ENCODE results near the gene PIF1. TPM values are rescaled to one million over a fixed set of nuclear protein-coding genes. Genes with fewer than 3 reads are reported as not detected.

PIF1 gene
- polyA plus RNA-seq, 1 donor from 2014 or later = 2.4 TPM

DNA sequence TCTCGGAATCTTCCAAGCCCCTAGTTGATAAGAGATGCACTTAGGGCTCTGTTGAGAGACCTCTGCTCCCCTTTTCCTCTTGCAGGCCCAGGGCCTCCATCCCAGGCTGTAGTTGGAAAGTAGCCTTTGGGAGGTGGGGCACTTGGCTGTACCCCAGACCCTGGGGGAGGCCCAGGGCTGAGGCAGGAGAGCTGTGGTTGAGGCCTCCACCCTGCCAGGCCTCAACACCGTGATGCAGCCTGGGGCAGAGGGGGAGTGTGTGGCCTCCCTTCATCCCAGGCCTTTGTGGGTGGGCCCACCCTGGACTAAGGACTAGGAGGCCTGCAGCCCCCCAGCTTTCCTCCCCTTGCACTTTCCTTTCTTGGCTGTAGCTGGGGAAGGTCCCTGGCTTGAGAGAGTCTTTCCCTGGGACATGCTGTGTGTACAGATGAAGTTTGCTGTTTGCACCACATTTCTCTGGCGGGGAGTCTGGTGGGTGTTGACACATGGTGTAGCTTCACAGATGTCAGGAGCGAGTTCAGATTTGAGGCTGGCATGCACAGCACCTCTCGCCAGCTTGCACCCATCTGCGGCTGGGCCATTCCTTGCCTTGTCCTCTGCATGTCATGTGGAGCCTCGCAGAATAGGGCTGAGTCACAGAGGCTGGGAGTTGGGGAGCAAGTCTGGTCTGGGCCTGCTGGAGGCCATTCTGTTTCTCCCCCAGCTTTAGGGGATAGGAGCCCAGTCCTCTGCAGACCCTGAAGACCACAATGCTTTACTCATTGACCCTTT is 29.9 kb upstream of the PIF1 start:
- peak overlapping the region in 2 of 3 donors; percentile 58 to 73 for H3K27ac Mint-ChIP-seq
- peaks cover 20 to 48% (median 38%) of the 10 kb centered on the region in 3 donors for H3K4me1 Mint-ChIP-seq
- no peak overlapping the region for H3K4me3 Mint-ChIP-seq
- H3K36me3 Mint-ChIP-seq = peaks cover 5% of the 10 kb centered on the region
- no peaks in the 10 kb centered on the region for H3K27me3 Mint-ChIP-seq
- H3K9me3 Mint-ChIP-seq = no peaks in the 10 kb centered on the region

DNA sequence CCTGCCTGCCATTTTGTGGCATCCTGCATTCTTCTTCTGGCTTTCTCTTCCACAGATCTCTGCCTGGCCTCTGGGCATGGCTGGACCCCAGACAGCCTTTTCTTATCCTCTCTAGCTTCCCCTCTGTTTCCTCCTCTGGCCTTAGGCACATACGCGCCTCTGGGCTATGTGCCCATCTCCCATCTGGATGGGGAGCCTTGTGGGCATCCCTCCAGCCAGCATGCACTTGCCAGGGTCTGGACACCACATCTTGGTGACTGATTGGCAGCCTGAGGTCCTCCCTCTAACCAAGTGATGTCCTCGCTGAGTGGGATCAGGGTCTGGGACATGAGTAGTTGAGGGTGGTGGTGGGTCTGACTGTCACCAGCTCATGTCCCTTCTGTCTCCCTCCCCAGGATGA is 29.1 kb upstream of the PIF1 start:
- Mint-ChIP-seq H3K9me3 (no peaks in the 10 kb centered on the region), H3K4me1 (peaks cover 22 to 51% (median 39%) of the 10 kb centered on the region in 3 donors), H3K4me3 (no peak overlapping the region), H3K27ac (peak overlapping the region in 2 of 3 donors; percentile 17 to 57), H3K27me3 (no peaks in the 10 kb centered on the region), H3K36me3 (peaks cover 5% of the 10 kb centered on the region)

DNA sequence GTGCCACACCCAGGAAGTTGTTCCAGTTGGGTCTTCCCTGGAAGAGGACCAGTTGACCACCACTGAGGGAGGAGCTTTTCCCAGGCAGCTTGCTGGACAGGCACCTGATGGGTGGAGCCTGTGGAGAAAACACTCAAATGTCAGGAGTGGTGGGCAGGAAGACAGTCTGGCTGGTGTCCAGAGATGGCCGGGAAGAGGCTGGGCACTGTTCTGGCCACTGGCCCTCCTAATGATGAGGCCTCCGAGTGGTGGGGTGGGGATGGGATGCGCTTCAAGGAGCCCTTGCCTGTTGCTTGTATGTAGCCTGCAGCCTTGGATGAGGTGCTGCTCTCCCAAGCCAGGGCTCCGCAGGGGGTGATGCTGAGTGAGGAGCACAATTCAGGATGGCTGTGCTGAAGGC is 28.6 kb upstream of the PIF1 start:
- Mint-ChIP-seq H3K27me3 (no peaks in the 10 kb centered on the region), H3K27ac (peak overlapping the region in 1 of 3 donors; percentile 57), H3K4me1 (peaks cover 22 to 51% (median 39%) of the 10 kb centered on the region in 3 donors), H3K4me3 (no peak overlapping the region), H3K36me3 (peaks cover 5% of the 10 kb centered on the region), H3K9me3 (no peaks in the 10 kb centered on the region)

DNA sequence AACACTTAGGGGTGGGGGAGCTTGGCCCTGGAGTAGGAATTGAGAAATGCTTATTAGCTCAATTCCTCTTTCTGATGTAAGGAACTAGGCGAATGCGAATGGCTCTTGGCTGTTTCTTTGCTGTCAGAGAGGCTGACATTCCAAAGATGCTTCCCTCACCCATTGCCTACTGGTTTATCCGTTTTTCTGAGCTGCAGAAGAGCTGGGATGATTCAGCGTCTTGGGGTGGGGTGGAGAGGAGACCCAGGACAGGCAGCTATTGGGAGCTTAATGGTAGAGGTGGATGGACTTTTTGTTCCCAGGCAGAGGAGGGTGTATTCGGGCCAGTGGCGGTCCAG is 26.0 kb upstream of the PIF1 start:
- Mint-ChIP-seq H3K4me1 (peaks cover 28 to 49% (median 45%) of the 10 kb centered on the region in 3 donors), H3K4me3 (peak overlapping the region in 1 of 4 donors; percentile 32), H3K27me3 (no peaks in the 10 kb centered on the region), H3K36me3 (peaks cover 5% of the 10 kb centered on the region), H3K9me3 (no peaks in the 10 kb centered on the region), H3K27ac (peak overlapping the region in 2 of 3 donors; percentile 39 to 69)

DNA sequence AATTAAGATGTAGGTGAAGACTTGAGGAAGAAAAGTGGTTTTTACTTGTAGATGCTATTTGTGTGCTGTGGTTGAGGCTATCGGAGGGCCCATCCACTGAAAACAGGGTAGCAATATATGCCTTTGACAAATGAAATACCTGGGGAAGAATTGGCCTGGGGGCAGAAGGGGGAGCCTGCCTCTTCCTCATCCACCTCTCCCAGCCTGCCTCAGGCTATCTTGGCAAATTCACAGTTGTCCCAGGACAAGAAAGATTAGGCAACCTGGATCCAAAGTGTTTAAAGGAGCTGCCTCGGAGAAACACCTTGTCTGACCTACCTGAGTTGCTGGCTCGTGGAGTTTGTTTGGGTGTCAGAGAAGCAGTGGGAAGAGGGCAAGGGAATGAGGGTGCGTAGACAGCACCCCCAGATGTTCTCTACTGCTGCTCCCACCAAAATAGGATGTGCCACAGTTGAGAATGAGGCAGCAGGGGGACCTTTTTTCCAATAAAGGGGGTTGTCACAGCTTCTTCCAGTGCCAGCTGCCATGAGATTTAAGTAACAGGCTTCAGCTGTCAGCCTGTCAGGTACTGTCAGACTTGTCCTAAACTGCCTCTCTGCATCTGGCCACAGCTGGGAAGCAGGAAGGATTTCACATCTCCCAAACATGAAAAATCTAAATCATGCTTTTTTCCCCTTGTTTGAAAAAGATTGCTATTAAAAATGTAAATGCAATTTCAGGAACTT is 25.5 kb upstream of the PIF1 start:
- peak overlapping the region in 2 of 3 donors; percentile 39 to 46 for H3K27ac Mint-ChIP-seq
- peaks cover 30 to 49% (median 47%) of the 10 kb centered on the region in 3 donors for H3K4me1 Mint-ChIP-seq
- H3K9me3 Mint-ChIP-seq = no peaks in the 10 kb centered on the region
- H3K27me3 Mint-ChIP-seq = no peaks in the 10 kb centered on the region
- H3K36me3 Mint-ChIP-seq = peaks cover 5% of the 10 kb centered on the region
- H3K4me3 Mint-ChIP-seq = no peak overlapping the region

DNA sequence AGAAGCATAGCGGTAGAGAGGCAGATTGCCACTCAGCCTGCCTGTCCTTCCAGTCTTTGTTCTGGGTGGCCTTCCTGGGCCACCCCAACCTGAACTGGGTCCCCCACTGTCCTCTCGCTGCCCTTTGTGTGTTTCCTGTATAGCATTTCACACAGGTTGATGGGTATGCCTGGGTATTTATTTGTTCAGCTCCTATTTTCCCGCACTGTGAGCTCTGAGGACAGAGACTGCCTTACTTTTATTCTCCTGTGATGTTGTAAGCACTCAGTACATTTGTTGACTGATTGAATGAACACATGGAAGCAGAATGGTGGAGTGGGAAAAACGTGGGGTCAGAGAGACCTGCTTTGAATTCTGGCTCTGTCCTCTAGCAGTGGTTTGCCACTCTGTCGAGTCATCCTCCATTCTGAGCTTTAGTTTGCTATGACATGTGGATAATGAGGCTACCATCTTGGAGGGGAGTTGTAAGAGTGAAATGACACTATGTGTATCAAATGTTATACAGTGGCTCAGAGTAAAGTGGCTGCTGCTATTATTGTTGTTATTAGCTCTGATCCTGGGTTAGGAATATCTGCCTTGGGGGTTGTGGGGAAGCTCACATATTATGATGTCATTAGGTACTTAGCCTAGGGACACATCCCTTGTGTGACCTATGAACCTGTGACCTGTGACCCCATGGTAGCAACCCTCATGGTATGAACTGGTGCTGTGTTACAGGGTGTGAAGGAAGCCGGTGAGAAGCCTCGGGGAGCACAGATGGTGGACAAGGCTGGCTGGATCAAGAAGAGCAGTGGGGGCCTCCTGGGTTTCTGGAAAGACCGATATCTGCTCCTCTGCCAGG is 22.6 kb upstream of the PIF1 start:
- Mint-ChIP-seq H3K27me3 (no peaks in the 10 kb centered on the region), H3K4me1 (peaks cover 47 to 63% (median 57%) of the 10 kb centered on the region in 3 donors), H3K27ac (peak overlapping the region in 2 of 3 donors; percentile 45 to 67), H3K4me3 (peak overlapping the region; percentile 27 to 85 (median 58)), H3K36me3 (peaks cover 5% of the 10 kb centered on the region), H3K9me3 (no peaks in the 10 kb centered on the region)

DNA sequence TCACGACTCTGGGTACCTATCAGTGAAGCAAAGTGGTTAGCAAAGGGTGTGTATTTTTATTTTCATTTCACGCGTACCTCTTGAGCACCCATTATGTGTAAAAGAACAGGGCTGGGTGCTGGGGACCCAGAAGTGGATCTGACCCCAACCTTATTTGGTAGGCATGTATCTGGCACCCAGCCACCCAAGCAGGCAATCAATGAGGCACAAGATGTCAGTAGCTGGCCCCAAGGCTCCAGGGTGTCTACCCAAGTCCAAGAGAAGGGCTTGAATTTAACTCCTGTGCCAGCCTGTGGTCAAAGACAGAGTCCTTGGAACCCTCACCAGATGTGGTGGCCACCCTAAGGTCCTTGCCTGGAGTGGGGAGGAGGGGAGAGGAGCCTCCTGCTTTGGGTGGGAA is 22.0 kb upstream of the PIF1 start:
- Mint-ChIP-seq H3K27ac (peak overlapping the region; percentile 45 to 90 (median 67)), H3K27me3 (no peaks in the 10 kb centered on the region), H3K9me3 (no peaks in the 10 kb centered on the region), H3K4me1 (peaks cover 49 to 67% (median 58%) of the 10 kb centered on the region in 3 donors), H3K4me3 (peak overlapping the region; percentile 12 to 85 (median 72)), H3K36me3 (peaks cover 5% of the 10 kb centered on the region)

DNA sequence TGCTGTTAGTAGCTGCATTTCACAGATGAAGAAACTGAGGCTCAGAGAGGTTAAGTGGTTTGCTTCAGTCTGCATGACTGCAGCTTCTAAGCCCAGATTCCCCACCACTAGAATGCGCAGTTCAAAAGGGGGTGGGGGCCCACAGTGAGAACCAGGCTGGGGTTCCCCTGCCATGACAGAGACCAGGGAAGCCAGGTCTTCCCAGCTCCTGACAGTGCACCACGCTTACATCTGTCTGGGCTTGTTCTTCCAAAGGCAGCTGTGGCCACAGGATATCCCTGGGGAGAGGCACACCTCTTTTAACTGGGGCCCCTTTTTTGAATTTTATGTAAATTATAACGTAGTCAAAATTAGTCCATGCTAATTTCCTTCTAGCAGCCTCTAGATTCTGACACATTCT is 21.6 kb upstream of the PIF1 start:
- no peaks in the 10 kb centered on the region for H3K27me3 Mint-ChIP-seq
- peak overlapping the region in 2 of 3 donors; percentile 67 to 90 for H3K27ac Mint-ChIP-seq
- peaks cover 49 to 65% (median 56%) of the 10 kb centered on the region in 3 donors for H3K4me1 Mint-ChIP-seq
- peaks cover 3% of the 10 kb centered on the region for H3K36me3 Mint-ChIP-seq
- no peaks in the 10 kb centered on the region for H3K9me3 Mint-ChIP-seq
- H3K4me3 Mint-ChIP-seq = peak overlapping the region; percentile 44 to 85 (median 72)

DNA sequence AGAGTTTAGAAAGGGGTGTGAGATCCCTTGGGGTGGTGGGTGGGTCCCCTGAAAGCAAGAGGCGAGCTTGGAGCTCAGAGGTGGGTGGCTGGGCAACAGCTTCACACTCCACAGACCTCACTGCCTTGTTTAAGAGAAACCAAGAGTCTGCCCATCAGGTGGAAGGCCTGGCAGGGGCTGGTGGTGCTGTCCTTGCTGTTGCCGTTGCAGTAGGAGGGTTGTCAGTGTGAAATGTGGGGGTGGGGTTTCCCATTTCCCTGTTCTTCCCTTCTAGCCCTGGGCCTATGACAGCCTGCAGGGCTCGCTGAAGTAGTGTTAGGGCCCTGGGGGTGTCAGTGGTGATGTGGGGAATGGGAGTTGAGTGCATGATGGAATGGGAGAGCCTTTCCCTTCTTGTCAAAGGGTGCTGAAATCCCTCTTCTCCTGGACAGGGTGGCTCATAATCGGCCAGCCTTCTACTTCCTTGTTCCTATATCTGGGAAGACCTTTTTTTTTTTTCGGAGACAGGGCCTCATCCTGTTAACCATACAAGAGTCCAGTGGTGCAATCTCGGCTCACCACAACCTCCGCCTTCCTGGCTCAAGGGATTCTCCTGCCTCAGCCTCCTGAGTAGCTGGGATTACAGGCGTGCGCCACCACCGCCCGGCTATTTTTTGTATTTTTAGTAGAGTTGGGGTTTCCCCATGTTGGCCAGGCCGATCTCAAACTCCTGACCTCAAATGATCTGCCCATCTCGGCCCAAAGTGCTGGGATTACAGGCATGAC is 20.6 kb upstream of the PIF1 start:
- Mint-ChIP-seq H3K4me3 (peak overlapping the region; percentile 76 to 99 (median 96)), H3K9me3 (no peaks in the 10 kb centered on the region), H3K36me3 (peaks cover 2% of the 10 kb centered on the region), H3K4me1 (peaks cover 49 to 63% (median 53%) of the 10 kb centered on the region in 3 donors), H3K27ac (peak overlapping the region; percentile 67 to 92 (median 88)), H3K27me3 (no peaks in the 10 kb centered on the region)

DNA sequence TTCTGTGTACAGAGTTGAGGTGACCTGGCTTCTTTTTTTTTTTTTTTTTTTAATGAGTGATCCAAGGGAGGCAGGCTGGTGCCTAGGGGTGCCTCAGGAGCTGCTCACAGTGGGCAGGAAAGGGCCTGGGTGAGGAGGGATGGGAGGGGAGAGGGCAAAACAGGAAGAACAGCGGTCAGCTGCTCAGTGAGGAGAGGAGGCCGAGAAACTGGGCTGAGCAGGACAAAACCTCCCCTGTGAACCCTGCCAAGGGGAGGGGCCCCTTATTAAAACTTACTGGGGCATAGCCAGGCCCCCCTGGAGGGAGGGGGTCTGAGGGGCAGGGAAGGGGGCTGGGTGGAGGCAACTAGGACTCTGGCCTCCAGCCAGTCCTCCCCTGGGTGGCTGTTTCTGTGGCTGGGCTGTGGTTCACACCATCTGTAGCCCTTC is 19.8 kb upstream of the PIF1 start:
- peak overlapping the region; percentile 76 to 99 (median 96) for H3K4me3 Mint-ChIP-seq
- peaks cover 44 to 63% (median 49%) of the 10 kb centered on the region in 3 donors for H3K4me1 Mint-ChIP-seq
- no peaks in the 10 kb centered on the region for H3K27me3 Mint-ChIP-seq
- H3K36me3 Mint-ChIP-seq = no peaks in the 10 kb centered on the region
- H3K9me3 Mint-ChIP-seq = no peaks in the 10 kb centered on the region
- peak overlapping the region; percentile 49 to 98 (median 92) for H3K27ac Mint-ChIP-seq

DNA sequence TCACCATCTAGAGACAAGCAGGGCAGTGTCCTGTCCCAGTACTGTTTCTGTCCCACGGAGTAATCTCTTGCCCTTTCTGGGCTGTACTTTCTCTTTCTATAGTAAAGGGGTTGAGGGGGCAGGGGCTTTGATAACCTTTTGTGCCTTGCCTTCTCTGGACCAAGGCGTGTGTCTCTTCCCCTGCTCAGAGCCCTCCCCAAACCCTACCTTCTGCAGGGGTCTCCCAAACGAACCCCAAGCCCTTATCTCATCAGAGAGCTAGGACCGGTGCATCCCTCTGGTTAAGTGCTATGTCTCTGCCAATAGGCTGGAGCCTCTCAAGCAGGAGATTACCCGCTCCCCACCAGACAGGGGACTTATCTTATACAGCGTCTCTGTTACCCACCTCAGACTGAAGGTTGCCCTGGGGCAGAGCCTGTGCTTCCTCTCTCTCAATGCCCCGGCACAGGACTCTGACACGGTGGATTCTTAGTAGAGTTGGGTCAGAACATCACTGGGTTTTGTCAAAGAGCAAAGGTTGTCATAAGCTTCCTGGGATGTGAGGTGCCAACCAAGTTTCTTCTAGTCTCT is 19.2 kb upstream of the PIF1 start:
- Mint-ChIP-seq H3K27ac (peak overlapping the region; percentile 49 to 98 (median 65)), H3K9me3 (no peaks in the 10 kb centered on the region), H3K36me3 (no peaks in the 10 kb centered on the region), H3K27me3 (no peaks in the 10 kb centered on the region), H3K4me3 (peak overlapping the region; percentile 76 to 99 (median 96)), H3K4me1 (peaks cover 44 to 63% (median 49%) of the 10 kb centered on the region in 3 donors)

DNA sequence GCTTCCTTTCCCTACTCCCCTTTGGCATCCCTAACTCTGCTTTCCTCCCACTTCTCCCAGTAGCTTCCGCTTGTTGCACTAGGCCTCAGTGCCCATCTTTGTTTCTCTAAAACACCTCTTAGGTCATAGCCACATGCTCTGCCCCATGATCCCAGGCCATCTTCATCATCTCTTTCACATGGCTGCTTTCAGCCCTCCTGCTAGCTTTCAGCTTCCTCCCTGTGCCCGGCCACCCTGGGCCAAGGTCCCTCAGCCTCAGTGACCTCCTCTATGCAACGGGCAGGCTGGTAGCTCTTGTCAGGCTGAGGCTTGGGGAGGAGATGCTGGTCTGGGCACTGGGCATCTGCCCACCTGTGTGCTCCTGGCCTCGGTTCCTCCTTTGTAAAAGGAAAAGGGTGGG is 18.5 kb upstream of the PIF1 start:
- Mint-ChIP-seq H3K36me3 (no peaks in the 10 kb centered on the region), H3K4me1 (peaks cover 48 to 63% (median 49%) of the 10 kb centered on the region in 3 donors), H3K9me3 (no peaks in the 10 kb centered on the region), H3K27me3 (no peaks in the 10 kb centered on the region), H3K4me3 (peak overlapping the region; percentile 76 to 99 (median 96)), H3K27ac (peak overlapping the region; percentile 49 to 98 (median 94))

DNA sequence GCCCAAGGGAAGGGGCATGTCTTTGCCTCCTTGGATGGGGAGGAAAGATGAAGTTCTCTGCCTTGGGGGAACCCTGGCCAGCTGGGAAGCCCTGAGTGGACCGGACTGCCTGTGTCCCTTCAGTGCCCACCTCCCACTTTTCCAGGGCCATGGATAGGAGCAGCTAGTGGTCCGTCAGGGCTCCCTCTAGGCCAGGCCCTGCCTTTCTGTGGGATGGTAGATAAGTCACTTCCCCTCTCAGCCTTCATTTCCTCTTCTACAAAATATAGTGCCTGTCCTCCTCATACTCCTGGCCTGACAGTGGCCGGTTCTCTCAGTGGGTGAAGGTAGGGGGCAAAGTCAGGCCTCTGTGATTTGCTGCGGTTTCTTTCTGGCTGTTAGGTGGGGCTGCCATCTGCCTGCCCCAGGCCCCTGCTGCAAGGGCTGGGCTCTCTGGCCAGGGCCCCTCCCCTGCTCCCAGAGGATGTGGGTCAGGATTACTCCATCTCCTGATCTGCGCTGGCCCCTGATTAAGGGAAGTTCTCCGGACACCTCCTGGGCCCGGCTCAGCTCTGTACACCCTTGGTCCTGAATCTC is 17.6 kb upstream of the PIF1 start:
- Mint-ChIP-seq H3K4me3 (peak overlapping the region; percentile 76 to 99 (median 96)), H3K27me3 (no peaks in the 10 kb centered on the region), H3K27ac (peak overlapping the region; percentile 49 to 98 (median 94)), H3K9me3 (no peaks in the 10 kb centered on the region), H3K36me3 (no peaks in the 10 kb centered on the region), H3K4me1 (peaks cover 50 to 57% (median 53%) of the 10 kb centered on the region in 3 donors)
